HEK293T (cell line): ENCODE data around the gene ATP1A3.

ENCODE experiments used
- ARNT ChIP-seq: fragments of 450-650 bp; IDR thresholded peaks from 2 replicates; pipeline ENCODE4 v1.6.1; 2017; ENCODE audit warnings: mild to moderate bottlenecking
- BHLHE40 ChIP-seq: fragments of 450-650 bp; IDR thresholded peaks from 2 replicates; pipeline ENCODE4 v1.6.1; 2016; ENCODE audit warnings: mild to moderate bottlenecking, moderate library complexity, borderline replicate concordance
- FOXA1 ChIP-seq: fragments of 450-650 bp; IDR thresholded peaks from 2 replicates; pipeline ENCODE4 v1.6.1; 2016; ENCODE audit warnings: mild to moderate bottlenecking
- FOXM1 ChIP-seq: fragments of 450-650 bp; IDR thresholded peaks from 2 replicates; pipeline ENCODE4 v1.6.1; 2017; ENCODE audit warnings: mild to moderate bottlenecking, borderline replicate concordance
- LEF1 ChIP-seq: fragments of 450-650 bp; IDR thresholded peaks from 2 replicates; pipeline ENCODE4 v1.6.1; 2017; ENCODE audit warnings: mild to moderate bottlenecking, borderline replicate concordance
- PKNOX1 ChIP-seq: fragments of 450-650 bp; IDR thresholded peaks from 2 replicates; pipeline ENCODE4 v1.6.1; 2016
- SP1 ChIP-seq: fragments of 450-650 bp; IDR thresholded peaks from 2 replicates; pipeline ENCODE4 v1.6.1; 2017
- SUZ12 ChIP-seq: fragments of 450-650 bp; IDR thresholded peaks from 2 replicates; pipeline ENCODE4 v1.6.1; 2016; ENCODE audit warnings: mild to moderate bottlenecking
- TARDBP ChIP-seq: fragments of 450-650 bp; IDR thresholded peaks from 2 replicates; pipeline ENCODE4 v1.6.1; 2016

GRCh38 chr19:42030645-42031440, 36.8 kb upstream of the ATP1A3 start:
- TF ChIP-seq SP1 (no peak), FOXA1 (no peak), FOXM1 (no peak), TARDBP (no peak), LEF1 (no peak), BHLHE40 (no peak), SUZ12 (no peak), PKNOX1 (no peak), ARNT (no peak)
